Measurements from ENCODE around the gene PLCL2. TPM values are rescaled to one million over a fixed set of nuclear protein-coding genes. Genes with fewer than 3 reads are reported as not detected.

PLCL2 gene
- total RNA-seq, 1 experiment from 2014 or later, result 32.1 TPM

DNA sequence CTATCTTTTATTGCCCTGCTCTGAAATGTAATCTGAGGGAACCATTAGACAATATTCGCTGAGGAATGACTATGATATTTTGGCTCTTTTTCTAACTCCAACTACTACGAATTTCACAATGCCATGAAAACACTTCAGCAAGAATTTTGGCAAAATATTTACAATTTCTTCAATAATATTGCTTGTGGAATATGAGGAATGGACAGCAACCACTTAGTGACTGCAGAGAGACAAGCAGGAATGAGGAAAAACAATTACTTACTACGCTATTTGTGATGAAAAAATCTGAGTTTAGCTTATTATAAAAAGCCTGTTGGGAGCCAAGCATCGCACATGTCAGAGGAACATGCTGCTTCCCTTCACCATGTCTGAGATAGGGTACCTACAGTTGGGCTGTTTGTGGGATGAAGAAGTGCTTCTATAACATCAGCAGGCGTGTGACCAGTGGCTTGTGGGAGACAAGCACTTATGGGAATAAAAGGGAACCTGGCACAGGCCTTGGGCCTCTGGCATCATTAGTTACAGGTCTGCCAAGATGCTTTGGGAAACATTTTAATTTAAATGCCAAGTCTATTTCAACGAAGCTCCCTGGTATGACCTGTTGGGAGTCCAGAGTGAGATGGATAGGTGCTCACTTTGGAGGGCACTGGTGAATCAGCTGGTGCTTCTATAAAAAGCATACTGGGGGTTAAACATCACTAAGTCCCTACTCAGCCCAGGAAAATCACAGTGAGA is 2.7 kb upstream of the PLCL2 start:
- Histone ChIP-seq H2AFZ (ENCODE audit: low read length) (no peak overlapping the region), H3K79me1 (ENCODE audit: insufficient read depth, low read depth, low read length, poor library complexity, severe bottlenecking) (no peaks in the 10 kb centered on the region), H2AK5ac (ENCODE audit: insufficient read length, low read length) (no peak overlapping the region), H3K79me2 (ENCODE audit: insufficient read depth, low read length) (no peaks in the 10 kb centered on the region), H2BK15ac (ENCODE audit: low read depth, low read length) (no peak overlapping the region), H3K27me3 (ENCODE audit: insufficient read depth, low read length) (peaks cover 10% of the 10 kb centered on the region; the same call in 1 of the 2 replicates), H2BK12ac (ENCODE audit: insufficient read length, low read depth, low read length) (no peak overlapping the region), H3K9me3 (ENCODE audit: control insufficient read depth, low read depth, low read length) (no peaks in the 10 kb centered on the region), H3K14ac (ENCODE audit: insufficient read depth, low read length) (no peak overlapping the region), H3K9ac (ENCODE audit: extremely low read depth, insufficient read length, low read length) (no peak overlapping the region), H2BK20ac (ENCODE audit: low read depth, low read length, poor library complexity, severe bottlenecking) (no peak overlapping the region), H2BK5ac (ENCODE audit: insufficient read length, low read length) (no peak overlapping the region), H2BK120ac (ENCODE audit: low read depth, low read length, poor library complexity, severe bottlenecking) (no peak overlapping the region), H3K23me2 (ENCODE audit: insufficient read length, low read depth, low read length, poor library complexity, severe bottlenecking) (peaks cover 17% of the 10 kb centered on the region), H3K56ac (ENCODE audit: insufficient read length, low read depth, low read length) (no peak overlapping the region), H4K5ac (ENCODE audit: insufficient read length, low read depth, low read length) (no peak overlapping the region), H4K20me1 (ENCODE audit: control insufficient read depth, insufficient read depth, insufficient read length) (no peaks in the 10 kb centered on the region), H3T11ph (ENCODE audit: low read length) (no peak overlapping the region), H3K4me1 (ENCODE audit: insufficient read depth, low read length) (0 out of 2 replicates have a peak, but pooled peaks cover 2% of the 10 kb centered on the region), H4K91ac (ENCODE audit: insufficient read length, low read depth, low read length) (no peak overlapping the region), H4K8ac (replicated peaks; ENCODE audit: insufficient read length, low read depth, low read length) (no peak overlapping the region), H3K18ac (ENCODE audit: insufficient read length, low read depth, low read length) (no peak overlapping the region), H3K27ac (ENCODE audit: insufficient read length, low read depth, low read length) (no peak overlapping the region), H3K4me2 (ENCODE audit: insufficient read depth, insufficient read length, low read length) (no peak overlapping the region), H3K4ac (ENCODE audit: low read depth, low read length) (no peak overlapping the region), H3K23ac (ENCODE audit: insufficient read length, low read depth, low read length) (no peak overlapping the region)
- Mint-ChIP-seq H3K27me3 (ENCODE audit: low read depth) (peaks cover 46% of the 10 kb centered on the region), H3K4me1 (peaks cover 35% of the 10 kb centered on the region in 2 experiments), H3K9me3 (no peaks in the 10 kb centered on the region), H3K4me3 (no peak overlapping the region), H3K27ac (no peak overlapping the region), H3K36me3 (ENCODE audit: insufficient read depth in 1 of 3, low read depth in 3 of 3) (no peaks in the 10 kb centered on the region; a peak in 1 of 7 replicates)
- no peak for DNase-seq
- TF ChIP-seq, protein P1, sequence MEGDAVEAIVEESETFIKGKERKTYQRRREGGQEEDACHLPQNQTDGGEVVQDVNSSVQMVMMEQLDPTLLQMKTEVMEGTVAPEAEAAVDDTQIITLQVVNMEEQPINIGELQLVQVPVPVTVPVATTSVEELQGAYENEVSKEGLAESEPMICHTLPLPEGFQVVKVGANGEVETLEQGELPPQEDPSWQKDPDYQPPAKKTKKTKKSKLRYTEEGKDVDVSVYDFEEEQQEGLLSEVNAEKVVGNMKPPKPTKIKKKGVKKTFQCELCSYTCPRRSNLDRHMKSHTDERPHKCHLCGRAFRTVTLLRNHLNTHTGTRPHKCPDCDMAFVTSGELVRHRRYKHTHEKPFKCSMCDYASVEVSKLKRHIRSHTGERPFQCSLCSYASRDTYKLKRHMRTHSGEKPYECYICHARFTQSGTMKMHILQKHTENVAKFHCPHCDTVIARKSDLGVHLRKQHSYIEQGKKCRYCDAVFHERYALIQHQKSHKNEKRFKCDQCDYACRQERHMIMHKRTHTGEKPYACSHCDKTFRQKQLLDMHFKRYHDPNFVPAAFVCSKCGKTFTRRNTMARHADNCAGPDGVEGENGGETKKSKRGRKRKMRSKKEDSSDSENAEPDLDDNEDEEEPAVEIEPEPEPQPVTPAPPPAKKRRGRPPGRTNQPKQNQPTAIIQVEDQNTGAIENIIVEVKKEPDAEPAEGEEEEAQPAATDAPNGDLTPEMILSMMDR (conservative IDR thresholded peaks at IDR 0.05), result no peak
- WGBS (ENCODE audit: extremely low coverage, insufficient read length, low lambda C conversion rate), result no CpG with 5 or more reads among the region's 6 CpGs
